ENCODE results near the gene DGKB.

DGKB gene

GRCh38 chr7:14747701-14748100 is 154.8 kb downstream of the DGKB start:
- Histone ChIP-seq H3K9me3 (ENCODE audit: control insufficient read depth, low read length) (no peaks in the 10 kb centered on the region), H3K4me3 (ENCODE audit: low read length) (no peak overlapping the region), H3K9ac (ENCODE audit: low read length) (no peak overlapping the region), H3K36me3 (ENCODE audit: control insufficient read depth, insufficient read depth, low read length) (no peaks in the 10 kb centered on the region), H3K4me1 (ENCODE audit: control insufficient read depth, insufficient read depth, low read length) (no peaks in the 10 kb centered on the region), H3K27me3 (ENCODE audit: control insufficient read depth, insufficient read depth, low read length) (no peaks in the 10 kb centered on the region)

GRCh38 chr7:14745076-14745475 is 157.5 kb downstream of the DGKB start:
- H3K36me3 ChIP-seq (ENCODE audit: control insufficient read depth, insufficient read depth, low read length) = no peaks in the 10 kb centered on the region
- H3K27me3 ChIP-seq (ENCODE audit: control insufficient read depth, insufficient read depth, low read length) = no peaks in the 10 kb centered on the region
- H3K4me1 ChIP-seq (ENCODE audit: control insufficient read depth, insufficient read depth, low read length) = no peaks in the 10 kb centered on the region
- H3K9me3 ChIP-seq (ENCODE audit: control insufficient read depth, low read length) = peaks cover 5% of the 10 kb centered on the region
- no peak overlapping the region for H3K9ac ChIP-seq (ENCODE audit: low read length)
- no peak overlapping the region for H3K4me3 ChIP-seq (ENCODE audit: low read length)

- Histone ChIP-seq H3K27me3 (ENCODE audit: control insufficient read depth, insufficient read depth, low read length) (no peaks in the 10 kb centered on the region), H3K4me3 (ENCODE audit: low read length) (no peak overlapping the region), H3K4me1 (ENCODE audit: control insufficient read depth, insufficient read depth, low read length) (no peaks in the 10 kb centered on the region), H3K9ac (ENCODE audit: low read length) (no peak overlapping the region), H3K36me3 (ENCODE audit: control insufficient read depth, insufficient read depth, low read length) (no peaks in the 10 kb centered on the region), H3K9me3 (ENCODE audit: control insufficient read depth, low read length) (peaks cover 5% of the 10 kb centered on the region)
Measured at GRCh38 chr7:14740606-14741005, 161.9 kb downstream of the DGKB start.

DNA sequence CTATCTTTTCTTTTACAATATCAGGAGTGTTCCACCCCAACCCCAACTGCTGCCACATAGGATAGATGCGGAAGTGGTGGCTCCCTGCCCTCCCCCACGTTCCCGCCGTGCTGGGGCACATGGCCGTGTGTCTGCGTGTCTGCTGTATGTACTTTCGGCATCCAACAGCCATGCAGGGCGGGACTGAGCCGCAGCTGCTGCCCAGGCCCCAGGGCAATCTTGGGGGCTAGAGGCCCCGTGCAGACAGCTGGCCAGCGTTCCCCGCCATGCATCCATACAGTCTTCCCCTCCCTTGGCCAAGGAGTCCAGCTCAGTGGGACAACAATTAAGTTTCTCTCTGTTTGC is 162.7 kb downstream of the DGKB start:
- H3K27me3 ChIP-seq (ENCODE audit: control insufficient read depth, insufficient read depth, low read length) = no peaks in the 10 kb centered on the region
- H3K4me3 ChIP-seq (ENCODE audit: low read length) = no peak overlapping the region
- no peaks in the 10 kb centered on the region for H3K36me3 ChIP-seq (ENCODE audit: control insufficient read depth, insufficient read depth, low read length)
- no peaks in the 10 kb centered on the region for H3K4me1 ChIP-seq (ENCODE audit: control insufficient read depth, insufficient read depth, low read length)
- no peak overlapping the region for H3K9ac ChIP-seq (ENCODE audit: low read length)
- H3K9me3 ChIP-seq (ENCODE audit: control insufficient read depth, low read length) = peaks cover 5% of the 10 kb centered on the region

DNA sequence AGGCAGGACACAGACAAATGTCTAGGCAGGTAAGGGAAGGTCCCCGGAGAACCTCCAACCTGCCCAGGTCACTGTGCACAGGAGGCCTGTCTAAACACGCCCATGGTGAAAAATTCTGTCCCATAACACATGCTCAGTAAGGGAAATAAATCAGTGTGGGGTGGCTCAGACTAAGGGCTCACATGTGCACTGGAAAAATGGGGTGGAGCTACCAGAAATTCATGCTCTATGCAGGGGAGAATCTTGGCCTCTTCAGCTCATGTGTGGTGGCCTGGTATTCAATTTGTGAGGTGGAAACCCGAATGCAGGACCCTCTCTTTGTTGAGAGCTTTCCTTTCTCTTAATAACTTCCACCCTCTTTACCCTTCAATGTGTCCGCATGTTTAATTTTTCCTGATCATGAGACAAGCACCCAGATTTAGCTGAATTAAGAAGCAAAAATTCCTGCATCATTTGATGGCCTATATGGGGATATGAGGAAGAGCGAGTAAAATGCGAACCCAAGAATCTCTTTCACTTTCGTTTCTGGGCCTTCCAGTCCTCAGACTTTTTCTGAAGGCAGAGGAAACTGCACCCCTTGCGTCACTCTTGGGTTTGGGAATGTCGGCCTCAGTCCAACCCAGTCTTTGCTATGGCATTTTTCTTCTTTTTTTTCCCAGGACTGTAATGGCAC is 163.2 kb downstream of the DGKB start:
- H3K27me3 ChIP-seq (ENCODE audit: control insufficient read depth, insufficient read depth, low read length) = no peaks in the 10 kb centered on the region
- H3K4me1 ChIP-seq (ENCODE audit: control insufficient read depth, insufficient read depth, low read length) = no peaks in the 10 kb centered on the region

DNA sequence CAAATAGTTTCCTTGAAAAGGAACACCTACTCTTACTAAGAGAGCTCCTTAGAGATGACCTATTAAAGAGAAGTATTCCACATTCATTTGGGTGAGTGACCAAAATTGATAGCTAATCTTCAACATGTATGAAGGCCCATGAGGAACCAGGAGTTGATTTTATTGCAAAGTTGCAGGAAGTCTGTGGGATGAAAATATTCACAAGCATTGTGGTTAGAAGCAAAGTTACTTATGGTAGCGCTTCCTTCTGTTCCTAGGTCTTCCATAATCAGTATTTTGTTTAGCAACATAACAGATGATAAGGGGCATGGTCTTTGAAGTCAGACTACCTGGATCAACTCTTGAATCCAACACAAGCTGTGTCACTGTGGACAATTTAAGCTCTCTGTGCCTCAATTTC is 164.5 kb downstream of the DGKB start:
- peaks cover 5% of the 10 kb centered on the region for H3K9me3 ChIP-seq (ENCODE audit: control insufficient read depth, low read length)
- H3K4me1 ChIP-seq (ENCODE audit: control insufficient read depth, insufficient read depth, low read length) = no peaks in the 10 kb centered on the region
- H3K27me3 ChIP-seq (ENCODE audit: control insufficient read depth, insufficient read depth, low read length) = no peaks in the 10 kb centered on the region
- H3K4me3 ChIP-seq (ENCODE audit: low read length) = no peak overlapping the region
- no peak overlapping the region for H3K9ac ChIP-seq (ENCODE audit: low read length)
- no peaks in the 10 kb centered on the region for H3K36me3 ChIP-seq (ENCODE audit: control insufficient read depth, insufficient read depth, low read length)

More for the DNA sequence above, 163.2 kb downstream of the DGKB start:
- Histone ChIP-seq H3K4me3 (ENCODE audit: low read length) (no peak overlapping the region), H3K36me3 (ENCODE audit: control insufficient read depth, insufficient read depth, low read length) (no peaks in the 10 kb centered on the region), H3K9me3 (ENCODE audit: control insufficient read depth, low read length) (peaks cover 5% of the 10 kb centered on the region), H3K9ac (ENCODE audit: low read length) (no peak overlapping the region)

DNA sequence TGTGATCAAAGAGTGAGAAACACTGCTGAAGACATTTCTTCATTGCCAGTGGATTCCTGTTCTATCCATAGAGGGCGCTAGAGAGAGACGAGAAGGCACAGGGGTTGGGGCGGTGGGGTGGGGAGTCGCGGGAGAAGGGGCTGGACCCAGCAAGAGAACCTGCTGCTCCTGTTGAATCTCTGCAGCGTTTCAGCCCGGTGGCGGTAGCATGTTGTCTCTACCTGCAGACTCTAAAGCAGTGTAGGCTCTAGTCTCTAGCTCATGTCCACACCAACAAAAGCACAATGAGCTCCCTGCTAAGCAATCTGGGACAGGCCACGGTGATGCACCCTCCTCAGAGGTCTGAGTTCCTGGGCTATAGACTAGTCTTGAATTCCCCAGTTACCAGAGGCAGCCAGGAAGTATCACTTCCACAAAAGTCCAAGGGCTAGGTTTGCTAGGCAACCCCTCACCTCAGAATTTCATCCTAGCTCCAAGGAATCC is 167.7 kb downstream of the DGKB start:
- Histone ChIP-seq H3K9me3 (ENCODE audit: control insufficient read depth, low read length) (no peaks in the 10 kb centered on the region), H3K27me3 (ENCODE audit: control insufficient read depth, insufficient read depth, low read length) (no peaks in the 10 kb centered on the region), H3K36me3 (ENCODE audit: control insufficient read depth, insufficient read depth, low read length) (no peaks in the 10 kb centered on the region), H3K4me1 (ENCODE audit: control insufficient read depth, insufficient read depth, low read length) (no peaks in the 10 kb centered on the region), H3K9ac (ENCODE audit: low read length) (no peak overlapping the region), H3K4me3 (ENCODE audit: low read length) (no peak overlapping the region)

DNA sequence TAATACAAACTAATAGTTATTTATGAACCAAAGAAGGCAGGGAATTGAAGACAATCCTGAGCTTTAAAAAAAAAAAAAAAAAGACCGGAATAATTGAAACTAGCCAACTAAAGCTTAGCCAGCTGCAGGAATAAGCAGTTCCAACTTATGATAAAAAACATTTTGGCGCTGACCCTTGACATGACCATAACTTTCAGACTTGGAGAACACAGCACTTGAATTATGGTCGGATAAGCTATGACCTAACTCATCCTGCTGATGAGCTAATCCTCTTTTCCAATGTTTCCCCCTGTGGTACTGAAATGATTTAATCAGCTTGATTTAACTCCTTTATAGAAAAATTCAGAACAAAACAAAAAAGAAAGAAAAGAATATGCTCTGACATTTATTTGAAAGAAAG is 181.8 kb downstream of the DGKB start:
- H3K4me1 ChIP-seq (ENCODE audit: control insufficient read depth, insufficient read depth, low read length) = no peaks in the 10 kb centered on the region
- H3K9me3 ChIP-seq (ENCODE audit: control insufficient read depth, low read length) = no peaks in the 10 kb centered on the region
- H3K27me3 ChIP-seq (ENCODE audit: control insufficient read depth, insufficient read depth, low read length) = no peaks in the 10 kb centered on the region
- H3K4me3 ChIP-seq (ENCODE audit: low read length) = no peak overlapping the region
- no peaks in the 10 kb centered on the region for H3K36me3 ChIP-seq (ENCODE audit: control insufficient read depth, insufficient read depth, low read length)
- H3K9ac ChIP-seq (ENCODE audit: low read length) = no peak overlapping the region

GRCh38 chr7:14717816-14718215 is 184.7 kb downstream of the DGKB start:
- Histone ChIP-seq H3K4me1 (ENCODE audit: control insufficient read depth, insufficient read depth, low read length) (no peaks in the 10 kb centered on the region), H3K4me3 (ENCODE audit: low read length) (no peak overlapping the region), H3K9me3 (ENCODE audit: control insufficient read depth, low read length) (no peaks in the 10 kb centered on the region), H3K27me3 (ENCODE audit: control insufficient read depth, insufficient read depth, low read length) (no peaks in the 10 kb centered on the region), H3K36me3 (ENCODE audit: control insufficient read depth, insufficient read depth, low read length) (no peaks in the 10 kb centered on the region), H3K9ac (ENCODE audit: low read length) (no peak overlapping the region)

DNA sequence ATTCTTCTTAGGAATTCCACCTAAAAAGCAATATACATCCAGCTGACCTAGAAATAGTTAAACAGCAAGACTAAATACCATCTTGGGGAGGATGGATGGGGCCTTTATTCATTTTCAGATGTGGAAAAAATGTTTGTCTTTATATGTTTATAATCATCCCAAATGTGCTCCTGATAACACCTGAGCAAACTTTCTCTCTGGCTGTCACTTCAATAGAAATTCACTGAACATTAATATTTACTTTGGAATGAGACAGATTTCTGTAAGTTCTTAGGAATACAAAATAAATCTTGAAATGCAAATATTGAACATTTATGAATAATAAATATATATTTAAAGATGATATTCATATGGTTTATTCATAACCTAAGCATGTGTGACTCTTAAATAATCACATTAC is 185.4 kb downstream of the DGKB start:
- no peaks in the 10 kb centered on the region for H3K36me3 ChIP-seq (ENCODE audit: control insufficient read depth, insufficient read depth, low read length)
- no peak overlapping the region for H3K4me3 ChIP-seq (ENCODE audit: low read length)
- H3K27me3 ChIP-seq (ENCODE audit: control insufficient read depth, insufficient read depth, low read length) = no peaks in the 10 kb centered on the region
- H3K9ac ChIP-seq (ENCODE audit: low read length) = no peak overlapping the region
- no peaks in the 10 kb centered on the region for H3K4me1 ChIP-seq (ENCODE audit: control insufficient read depth, insufficient read depth, low read length)
- H3K9me3 ChIP-seq (ENCODE audit: control insufficient read depth, low read length) = no peaks in the 10 kb centered on the region

DNA sequence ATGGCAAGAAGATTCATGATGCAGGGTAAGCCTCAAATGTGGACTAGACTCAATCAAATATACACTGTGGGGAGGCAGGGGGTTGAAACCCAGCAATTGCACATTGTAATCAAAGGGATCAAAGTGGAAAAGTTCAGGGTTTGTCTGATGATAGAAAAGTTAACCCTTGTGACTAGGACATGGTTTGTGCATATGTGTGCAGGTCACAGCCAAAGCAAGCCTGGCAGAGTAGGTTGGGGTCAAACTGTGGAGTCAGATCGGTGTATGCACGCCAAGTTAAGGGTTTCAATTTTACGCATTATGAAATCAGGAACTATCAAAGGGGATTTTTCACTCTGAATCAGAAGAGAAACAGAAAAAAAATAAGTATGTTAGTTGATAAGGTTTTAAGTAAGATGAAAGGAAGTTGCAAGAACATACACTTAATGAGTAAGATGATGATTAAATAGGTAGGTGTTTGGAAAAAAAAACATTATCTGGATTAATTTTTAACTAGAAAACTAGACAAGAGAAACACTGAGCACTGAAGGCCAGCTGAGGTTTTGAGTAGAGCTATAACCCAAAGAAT is 188.3 kb downstream of the DGKB start:
- Histone ChIP-seq H3K4me1 (ENCODE audit: control insufficient read depth, insufficient read depth, low read length) (no peaks in the 10 kb centered on the region), H3K9me3 (ENCODE audit: control insufficient read depth, low read length) (no peaks in the 10 kb centered on the region), H3K36me3 (ENCODE audit: control insufficient read depth, insufficient read depth, low read length) (no peaks in the 10 kb centered on the region), H3K27me3 (ENCODE audit: control insufficient read depth, insufficient read depth, low read length) (no peaks in the 10 kb centered on the region), H3K9ac (ENCODE audit: low read length) (no peak overlapping the region), H3K4me3 (ENCODE audit: low read length) (no peak overlapping the region)

DNA sequence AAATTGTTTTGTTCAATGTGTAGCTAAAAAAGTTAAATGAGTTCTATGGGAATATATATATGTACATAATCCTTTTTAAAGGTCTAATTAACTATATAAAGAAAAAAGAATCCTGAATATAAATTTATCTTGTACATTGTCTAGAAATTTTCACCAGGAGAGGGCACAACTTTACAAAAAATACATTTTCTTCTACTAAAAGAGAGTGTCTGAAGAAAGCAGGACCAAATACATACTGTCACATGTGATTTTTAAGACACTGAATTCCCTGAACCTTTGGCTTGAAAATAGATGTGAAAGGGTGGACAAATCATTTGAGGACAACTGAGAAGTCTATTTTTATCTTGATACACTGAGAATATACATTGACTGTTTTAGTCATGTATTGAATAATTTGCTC is 204.3 kb downstream of the DGKB start:
- H3K4me3 ChIP-seq (ENCODE audit: low read length) = no peak overlapping the region
- H3K9ac ChIP-seq (ENCODE audit: low read length) = no peak overlapping the region
- no peaks in the 10 kb centered on the region for H3K27me3 ChIP-seq (ENCODE audit: control insufficient read depth, insufficient read depth, low read length)
- no peaks in the 10 kb centered on the region for H3K36me3 ChIP-seq (ENCODE audit: control insufficient read depth, insufficient read depth, low read length)
- H3K9me3 ChIP-seq (ENCODE audit: control insufficient read depth, low read length) = no peaks in the 10 kb centered on the region
- H3K4me1 ChIP-seq (ENCODE audit: control insufficient read depth, insufficient read depth, low read length) = no peaks in the 10 kb centered on the region

- Histone ChIP-seq H3K27me3 (ENCODE audit: control insufficient read depth, insufficient read depth, low read length) (no peaks in the 10 kb centered on the region), H3K4me1 (ENCODE audit: control insufficient read depth, insufficient read depth, low read length) (no peaks in the 10 kb centered on the region), H3K36me3 (ENCODE audit: control insufficient read depth, insufficient read depth, low read length) (no peaks in the 10 kb centered on the region), H3K9me3 (ENCODE audit: control insufficient read depth, low read length) (no peaks in the 10 kb centered on the region), H3K9ac (ENCODE audit: low read length) (no peak overlapping the region), H3K4me3 (ENCODE audit: low read length) (no peak overlapping the region)
Measured at GRCh38 chr7:14697684-14698083, 204.9 kb downstream of the DGKB start.
